ENCODE results near the gene PLPPR4.

- TF ChIP-seq EZH2phosphoT487 (IDR thresholded peaks at IDR 0.05; ENCODE audit: borderline replicate concordance, low read length) (no peak), CTCF (IDR thresholded peaks at IDR 0.05; ENCODE audit: low read depth, low read length, poor library complexity, severe bottlenecking) (no peak)
Measured at GRCh38 chr1:99250728-99251127, 13.6 kb upstream of the PLPPR4 start.

Data from DOHH2 (cell line).